Measurements from ENCODE around the gene CASZ1. TPM values are rescaled to one million over a fixed set of nuclear protein-coding genes. Genes with fewer than 3 reads are reported as not detected.

Gene CASZ1
- total and polyA plus RNA-seq, 10 of the 15 experiments (the other 5 are each of a cell fraction or from before 2014, with no cell fraction given), result 0.52 to 9.8 (median 3.7) TPM

DNA sequence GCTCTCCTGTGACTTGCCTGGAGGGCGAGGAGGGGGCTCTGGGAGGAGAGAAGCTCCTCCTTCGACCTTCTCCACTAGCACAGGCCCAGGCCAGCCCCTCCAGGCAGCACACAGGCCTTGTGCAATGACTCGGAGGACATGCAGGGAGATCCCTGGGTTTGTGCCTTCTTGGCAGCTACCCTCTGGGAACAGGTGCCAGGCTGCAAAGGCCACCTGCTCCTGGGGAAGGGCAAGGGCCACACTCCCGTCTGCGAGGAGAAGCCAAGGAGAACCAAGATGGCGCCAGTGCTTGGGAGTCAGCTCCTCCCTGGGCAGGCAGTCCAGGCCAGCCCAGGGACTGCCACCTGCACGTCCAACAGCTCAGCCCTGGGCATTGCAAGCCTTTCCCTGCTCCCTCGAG, 15.3 kb downstream of the CASZ1 start:
- WGBS (ENCODE audit: insufficient coverage, insufficient replicate concordance, low lambda C conversion rate, missing lambda C conversion rate), result 20% methylated on average over 7 of the region's 8 CpGs
- Histone ChIP-seq H3K27me3 (replicated peaks in 1 of 2; ENCODE audit: control insufficient read depth in 2 of 2, insufficient read depth in 2 of 2, low read length in 1 of 2) (no peaks in the 10 kb centered on the region; a peak in 2 of 4 replicates), H3K36me3 (ENCODE audit: control insufficient read depth in 2 of 2, insufficient read depth in 2 of 2, low read length in 1 of 2) (no peaks in the 10 kb centered on the region), H3K27ac (ENCODE audit: control insufficient read depth, insufficient read depth) (no peak overlapping the region), H3K9ac (ENCODE audit: control insufficient read depth, insufficient read depth, low read length) (no peak overlapping the region), H3K79me2 (ENCODE audit: control insufficient read depth, insufficient read depth, low read length) (no peaks in the 10 kb centered on the region), H3K4me2 (ENCODE audit: control insufficient read depth, insufficient read depth) (no peak overlapping the region), H3K4me3 (no peak overlapping the region), H3K4me1 (ENCODE audit: control insufficient read depth, insufficient read depth, low read length) (no peaks in the 10 kb centered on the region), H4K20me1 (ENCODE audit: control insufficient read depth, insufficient read depth) (no peaks in the 10 kb centered on the region), H2AFZ (ENCODE audit: control insufficient read depth, low read depth, low read length) (no peak overlapping the region), H3K9me3 (replicated peaks; ENCODE audit: control insufficient read depth, insufficient read depth, low read length) (no peaks in the 10 kb centered on the region)
- ChIA-PET POLR2A (no interaction called here), SMC1A (ENCODE audit: uncharacterized antibody, unreplicated experiment) (no interaction called here), CTCF (interaction anchor here (0.6 kb wide), 1 partner anchor 128 kb away, joined by 3 read pairs; no protein-coding TSS in a partner anchor), RAD21 (ENCODE audit: unreplicated experiment) (no interaction called here)
- in situ Hi-C loops (cut with MboI) (no loop called here), intact Hi-C loops (cut with micrococcal nuclease; ENCODE audit: unreplicated experiment) (no loop called here)
- BruUV-seq (replicated peaks), result no TSS peak
- DNase-seq (ENCODE audit: low read depth, low spot score) (no peak), FAIRE-seq (no peak), ATAC-seq (no peak)
- no peak for TF ChIP-seq NRF1 (conservative IDR thresholded peaks at IDR 0.05; ENCODE audit: low read depth, low read length)
- TF ChIP-seq NFIC (IDR thresholded peaks at IDR 0.05; ENCODE audit: low read depth, low read length), result no peak
- TF ChIP-seq PML (IDR thresholded peaks at IDR 0.05; ENCODE audit: low read length), result no peak
- TF ChIP-seq ZNF217 (IDR thresholded peaks at IDR 0.05), result no peak
- no peak for TF ChIP-seq CREM (IDR thresholded peaks at IDR 0.05; ENCODE audit: low read depth)
- TF ChIP-seq EZH2 (IDR thresholded peaks at IDR 0.05; ENCODE audit: borderline replicate concordance, control insufficient read depth, low read depth, low read length), result no peak
- TF ChIP-seq NFXL1 (IDR thresholded peaks at IDR 0.05; ENCODE audit: borderline replicate concordance), result no peak
- TF ChIP-seq MTA2 (IDR thresholded peaks at IDR 0.05; ENCODE audit: low read depth), result no peak
- TF ChIP-seq ZZZ3 (IDR thresholded peaks at IDR 0.05; ENCODE audit: control insufficient read depth, insufficient read length, low read depth), result no peak
- TF ChIP-seq FOS (IDR thresholded peaks at IDR 0.05; ENCODE audit: borderline replicate concordance, extremely low read depth, insufficient read length), result no peak
- TF ChIP-seq SP1 (IDR thresholded peaks at IDR 0.05; ENCODE audit: low read depth, low read length), result no peak
- TF ChIP-seq KAT2A (conservative IDR thresholded peaks at IDR 0.05; ENCODE audit: control insufficient read depth, low read depth, low read length), result no peak
- TF ChIP-seq TBL1XR1 (IDR thresholded peaks at IDR 0.05; ENCODE audit: low read depth, low read length), result no peak
